Loucy (cell line): Measurements from ENCODE around the gene DUSP9.
A peak's percentile ranks its signal among the peaks of the same experiment; 100 is the strongest.

Experiments used
- H2AFZ ChIP-seq: fragments of 200-600 bp; sonication (generic); 2 replicates; pipeline ENCODE4 v1.6.0; 2016; ENCODE audit warnings: antibody characterized with exemption, mild to moderate bottlenecking, low read length, moderate library complexity
- H3F3A ChIP-seq: fragments of 200-600 bp; 2 replicates; pipeline ENCODE4 v1.6.0; 2016; ENCODE audit warnings: antibody characterized with exemption, low read depth, mild to moderate bottlenecking
- H3K27me3 ChIP-seq: fragments of 200-600 bp; sonication (generic); 2 replicates; pipeline ENCODE4 v1.6.1; 2014; ENCODE audit warnings: low read length, mild to moderate bottlenecking; ENCODE audit not compliant: insufficient read depth, poor library complexity, severe bottlenecking
- H3K36me3 ChIP-seq: fragments of 200-600 bp; sonication (generic); 2 replicates; pipeline ENCODE4 v1.6.1; 2016; ENCODE audit warnings: low read length; ENCODE audit not compliant: insufficient read depth
- H3K4me1 ChIP-seq: fragments of 200-600 bp; sonication (generic); 2 replicates; pipeline ENCODE4 v1.5.1; 2014; ENCODE audit warnings: low read length, mild to moderate bottlenecking; ENCODE audit not compliant: insufficient read depth, poor library complexity, severe bottlenecking
- H3K4me2 ChIP-seq: fragments of 200-600 bp; sonication (generic); 2 replicates; pipeline ENCODE4 v1.6.0; 2014; ENCODE audit warnings: antibody characterized with exemption, low read length, low read depth, mild to moderate bottlenecking; ENCODE audit not compliant: poor library complexity, severe bottlenecking
- H3K4me3 ChIP-seq: fragments of 200-600 bp; sonication (generic); 2 replicates; pipeline ENCODE4 v1.5.1; 2014; ENCODE audit warnings: low read length, mild to moderate bottlenecking, mixed read lengths; ENCODE audit not compliant: poor library complexity, severe bottlenecking
- H3K79me2 ChIP-seq: fragments of 200-600 bp; sonication (generic); 2 replicates; pipeline ENCODE4 v1.6.1; 2014; ENCODE audit warnings: low read length; ENCODE audit not compliant: insufficient read depth
- H3K9ac ChIP-seq: fragments of 200-600 bp; sonication (generic); 2 replicates; pipeline ENCODE4 v1.6.0; 2014; ENCODE audit warnings: mild to moderate bottlenecking, low read depth, low read length, moderate library complexity; ENCODE audit not compliant: poor library complexity, severe bottlenecking
- H3K9me2 ChIP-seq: fragments of 200-600 bp; sonication (generic); replicated peaks from 2 replicates; pipeline ENCODE4 v1.6.1; 2016; ENCODE audit warnings: low read depth, low read length, mixed read lengths
- H3K9me3 ChIP-seq: fragments of 200-600 bp; sonication (generic); 2 replicates; pipeline ENCODE4 v1.6.1; 2014; ENCODE audit warnings: mild to moderate bottlenecking, antibody characterized with exemption, low read length, low read depth; ENCODE audit not compliant: insufficient read depth
- H4K20me1 ChIP-seq: fragments of 200-600 bp; sonication (generic); 2 replicates; pipeline ENCODE4 v1.6.0; 2014; ENCODE audit warnings: antibody characterized with exemption, low read length, mild to moderate bottlenecking; ENCODE audit not compliant: insufficient read depth, poor library complexity, severe bottlenecking
- CTCF ChIP-seq: fragments of 200-600 bp; sonication (generic); conservative IDR thresholded peaks from 2 replicates; pipeline ENCODE4 v1.5.1; 2014; ENCODE audit warnings: mild to moderate bottlenecking, antibody characterized with exemption, low read length
- EZH2phosphoT487 ChIP-seq: fragments of 200-600 bp; IDR thresholded peaks from 2 replicates; pipeline ENCODE4 v1.6.1; 2018; ENCODE audit warnings: antibody characterized with exemption, mild to moderate bottlenecking, moderate library complexity, borderline replicate concordance

The DUSP9 gene

GRCh38 chrX:153646620-153647373 is at the start of gene DUSP9:
Gene DUSP9 (plus strand): TSS chrX:153647203. CDS start chrX:153647954, 751 bp downstream.
- H3K9me3 ChIP-seq = no peaks in the 10 kb centered on the region
- H3K27me3 ChIP-seq = peaks cover 7% of the 10 kb centered on the region
- no peaks in the 10 kb centered on the region for H3K4me1 ChIP-seq
- H3K36me3 ChIP-seq = no peaks in the 10 kb centered on the region
- no peak within 1 kb of the TSS for H3K4me2 ChIP-seq
- no peak within 1 kb of the TSS for H2AFZ ChIP-seq
- TF ChIP-seq EZH2phosphoT487 (no peak), CTCF (no peak)
- no peaks in the 10 kb centered on the region for H3K79me2 ChIP-seq
- H3F3A ChIP-seq = no peaks in the 10 kb centered on the region
- no peaks in the 10 kb centered on the region for H3K9me2 ChIP-seq
- no peak within 1 kb of the TSS for H3K9ac ChIP-seq
- H3K4me3 ChIP-seq = no peak within 1 kb of the TSS
- H4K20me1 ChIP-seq = no peaks in the 10 kb centered on the region

GRCh38 chrX:153598541-153599191 is 48.3 kb upstream of the DUSP9 start, which contains the start of gene CCNQ:
Gene CCNQ (minus strand): TSS chrX:153599139. CDS start chrX:153599073, 66 bp downstream.
- H3F3A ChIP-seq = no peaks in the 10 kb centered on the region
- H2AFZ ChIP-seq = peak within 1 kb of the TSS; percentile 86
- peaks cover 45% of the 10 kb centered on the region for H3K79me2 ChIP-seq
- TF ChIP-seq CTCF = no peak
- TF ChIP-seq EZH2phosphoT487 = no peak
- no peaks in the 10 kb centered on the region for H3K27me3 ChIP-seq
- H3K36me3 ChIP-seq = peaks cover 10% of the 10 kb centered on the region; the same call in 1 of the 2 replicates
- peaks cover 15% of the 10 kb centered on the region for H3K4me1 ChIP-seq
- peak within 1 kb of the TSS; percentile 83 for H3K4me3 ChIP-seq
- H4K20me1 ChIP-seq = peaks cover 20% of the 10 kb centered on the region
- H3K4me2 ChIP-seq = peak within 1 kb of the TSS; percentile 89
- peak within 1 kb of the TSS; percentile 89 for H3K9ac ChIP-seq
- H3K9me3 ChIP-seq = no peaks in the 10 kb centered on the region
- H3K9me2 ChIP-seq = no peaks in the 10 kb centered on the region

- peaks cover 15% of the 10 kb centered on the region for H3K4me1 ChIP-seq
- H3K79me2 ChIP-seq = peaks cover 45% of the 10 kb centered on the region
- H2AFZ ChIP-seq = peak overlapping the region; percentile 86
Measured at GRCh38 chrX:153599192-153600031, 47.6 kb upstream of the DUSP9 start.

More at GRCh38 chrX:153599192-153600031, 47.6 kb upstream of the DUSP9 start:
- H3K9ac ChIP-seq = peak overlapping the region; percentile 89
- TF ChIP-seq CTCF (no peak), EZH2phosphoT487 (no peak)
- H3K27me3 ChIP-seq = no peaks in the 10 kb centered on the region
- H4K20me1 ChIP-seq = peaks cover 20% of the 10 kb centered on the region
- no peaks in the 10 kb centered on the region for H3F3A ChIP-seq
- peak overlapping the region; percentile 89 for H3K4me2 ChIP-seq
- no peaks in the 10 kb centered on the region for H3K9me2 ChIP-seq
- peak overlapping the region; percentile 83 for H3K4me3 ChIP-seq
- no peaks in the 10 kb centered on the region for H3K9me3 ChIP-seq
- peaks cover 3% of the 10 kb centered on the region; the same call in 1 of the 2 replicates for H3K36me3 ChIP-seq
